WTC11 (cell line): Measurements from ENCODE around the gene SH3BP5L. TPM values are rescaled to one million over a fixed set of nuclear protein-coding genes. Genes with fewer than 3 reads are reported as not detected.
A peak's percentile ranks its signal among the peaks of the same experiment; 100 is the strongest.

ENCODE experiments used
- ATAC-seq: fragments of 200-7000 bp; cut with Tn5 transposase; 2 replicates; pipeline ENCODE4 v1.10.0; 2021; ENCODE audit warnings: mild to moderate bottlenecking, moderate library complexity
- CTCF ChIA-PET: fragments of 300-600 bp; sonication (Branson Sonifier 250); formaldehyde crosslinking; loops from one replicate; lab custom pipeline; 2021; ENCODE audit warnings: antibody characterized with exemption; lab: Charles Lee
- POLR2A ChIA-PET: fragments of 350-600 bp; sonication (Branson Sonifier 250); formaldehyde crosslinking; loops from one replicate; lab custom pipeline; 2021; ENCODE audit warnings: antibody characterized with exemption; lab: Charles Lee
- DNase-seq: peaks from one replicate; pipeline ENCODE4 v3.0.0; 2021; ENCODE audit warnings: low spot score
- H3K27ac Mint-ChIP-seq: 2 replicates; pipeline ENCODE4 v1.8.0; 2021; ENCODE audit warnings: mixed read lengths
- H3K27me3 Mint-ChIP-seq: 2 replicates; pipeline ENCODE4 v1.8.0; 2021; ENCODE audit warnings: low read depth, mild to moderate bottlenecking, moderate library complexity, mixed read lengths
- H3K36me3 Mint-ChIP-seq: 2 replicates; pipeline ENCODE4 v1.8.0; 2021; ENCODE audit warnings: mixed read lengths
- H3K4me1 Mint-ChIP-seq: 2 replicates; pipeline ENCODE4 v1.8.0; 2022; ENCODE audit warnings: mixed read lengths
- H3K4me3 Mint-ChIP-seq: 2 replicates; pipeline ENCODE4 v1.8.0; 2021; ENCODE audit warnings: mild to moderate bottlenecking, moderate library complexity, mixed read lengths
- H3K9me3 Mint-ChIP-seq: 2 replicates; pipeline ENCODE4 v1.8.0; 2021; ENCODE audit warnings: mixed read lengths
- ATF1 ChIP-seq: sonication (generic); formaldehyde crosslinking; IDR thresholded peaks from 2 replicates; pipeline ENCODE4 v1.8.1; 2023; ENCODE audit warnings: mild to moderate bottlenecking, moderate library complexity, missing genetic modification reagents
- CREB1 ChIP-seq: sonication (generic); formaldehyde crosslinking; IDR thresholded peaks from 2 replicates; pipeline ENCODE4 v1.8.0; 2023; ENCODE audit warnings: mild to moderate bottlenecking, missing genetic modification reagents
- ERG ChIP-seq: fragments of 250-450 bp; sonication (Bioruptor Pico); IDR thresholded peaks from 2 replicates; pipeline ENCODE4 v1.8.0; 2021; ENCODE audit warnings: mild to moderate bottlenecking
- ESRRA ChIP-seq: sonication (generic); formaldehyde crosslinking; IDR thresholded peaks from 2 replicates; pipeline ENCODE4 v1.8.1; 2022; ENCODE audit warnings: mild to moderate bottlenecking, missing genetic modification reagents, borderline replicate concordance
- ETV6 ChIP-seq: sonication (generic); formaldehyde crosslinking; IDR thresholded peaks from 2 replicates; pipeline ENCODE4 v1.8.1; 2022; ENCODE audit warnings: mild to moderate bottlenecking, missing genetic modification reagents
- FOXJ3 ChIP-seq: sonication (generic); formaldehyde crosslinking; IDR thresholded peaks from 2 replicates; pipeline ENCODE4 v1.9.0; 2021; ENCODE audit warnings: missing genetic modification reagents, mild to moderate bottlenecking, borderline replicate concordance
- GABPB1 ChIP-seq: sonication (generic); formaldehyde crosslinking; IDR thresholded peaks from 2 replicates; pipeline ENCODE4 v1.8.1; 2023; ENCODE audit warnings: mild to moderate bottlenecking, missing genetic modification reagents
- GRHL2 ChIP-seq: fragments of 250-450 bp; sonication (Bioruptor Pico); IDR thresholded peaks from 2 replicates; pipeline ENCODE4 v1.8.0; 2022; ENCODE audit warnings: mild to moderate bottlenecking, moderate library complexity; ENCODE audit not compliant: insufficient replicate concordance, severe bottlenecking
- MAX ChIP-seq: sonication (generic); formaldehyde crosslinking; IDR thresholded peaks from 2 replicates; pipeline ENCODE4 v1.8.0; 2022; ENCODE audit warnings: mild to moderate bottlenecking, missing genetic modification reagents
- MXD4 ChIP-seq: fragments of 250-450 bp; sonication (Bioruptor Pico); IDR thresholded peaks from 2 replicates; pipeline ENCODE4 v1.8.0; 2021; ENCODE audit warnings: mild to moderate bottlenecking, moderate library complexity, borderline replicate concordance
- NFATC4 ChIP-seq: fragments of 250-450 bp; sonication (Bioruptor Pico); IDR thresholded peaks from 2 replicates; pipeline ENCODE4 v1.9.0; 2021; ENCODE audit warnings: mild to moderate bottlenecking
- NFYB ChIP-seq: sonication (generic); formaldehyde crosslinking; conservative IDR thresholded peaks from 2 replicates; pipeline ENCODE4 v1.8.0; 2022; ENCODE audit warnings: low read depth, missing genetic modification reagents
- NR1H2 ChIP-seq: sonication (generic); formaldehyde crosslinking; IDR thresholded peaks from 2 replicates; pipeline ENCODE4 v1.9.0; 2021; ENCODE audit warnings: mild to moderate bottlenecking, moderate library complexity, missing genetic modification reagents
- NR3C1 ChIP-seq: sonication (generic); formaldehyde crosslinking; conservative IDR thresholded peaks from 2 replicates; pipeline ENCODE4 v1.8.1; 2023; ENCODE audit warnings: low read depth, mild to moderate bottlenecking, missing genetic modification reagents
- TEAD1 ChIP-seq: sonication (generic); formaldehyde crosslinking; IDR thresholded peaks from 2 replicates; pipeline ENCODE4 v1.8.0; 2022; ENCODE audit warnings: mild to moderate bottlenecking, missing genetic modification reagents
- ZNF232 ChIP-seq: sonication (generic); formaldehyde crosslinking; IDR thresholded peaks from 2 replicates; pipeline ENCODE4 v1.8.0; 2022; ENCODE audit warnings: mild to moderate bottlenecking, missing genetic modification reagents
- ZNF317 ChIP-seq: sonication (generic); formaldehyde crosslinking; IDR thresholded peaks from 2 replicates; pipeline ENCODE4 v1.8.1; 2023; ENCODE audit warnings: low read depth, mild to moderate bottlenecking, moderate library complexity, missing genetic modification reagents, borderline replicate concordance
- ZNF671 ChIP-seq: fragments of 250-450 bp; sonication (Bioruptor Pico); IDR thresholded peaks from 2 replicates; pipeline ENCODE4 v1.8.0; 2021; ENCODE audit warnings: mild to moderate bottlenecking
- total RNA-seq: library from RNA; stranded (reverse); gene quantifications from 3 replicates; pipeline ENCODE4 v1.2.3, GENCODE V29; 2021
- TF ChIP-seq, protein P1 (sequence below): sonication (generic); formaldehyde crosslinking; IDR thresholded peaks from 2 replicates; pipeline ENCODE4 v1.8.1; 2023; ENCODE audit warnings: mild to moderate bottlenecking, missing genetic modification reagents
- TF ChIP-seq, protein P2 (sequence below): sonication (generic); formaldehyde crosslinking; IDR thresholded peaks from 2 replicates; pipeline ENCODE4 v1.8.0; 2022; ENCODE audit warnings: mild to moderate bottlenecking, missing genetic modification reagents

The SH3BP5L gene
- total RNA-seq, 1 experiment from 2014 or later: 32.9 TPM

DNA sequence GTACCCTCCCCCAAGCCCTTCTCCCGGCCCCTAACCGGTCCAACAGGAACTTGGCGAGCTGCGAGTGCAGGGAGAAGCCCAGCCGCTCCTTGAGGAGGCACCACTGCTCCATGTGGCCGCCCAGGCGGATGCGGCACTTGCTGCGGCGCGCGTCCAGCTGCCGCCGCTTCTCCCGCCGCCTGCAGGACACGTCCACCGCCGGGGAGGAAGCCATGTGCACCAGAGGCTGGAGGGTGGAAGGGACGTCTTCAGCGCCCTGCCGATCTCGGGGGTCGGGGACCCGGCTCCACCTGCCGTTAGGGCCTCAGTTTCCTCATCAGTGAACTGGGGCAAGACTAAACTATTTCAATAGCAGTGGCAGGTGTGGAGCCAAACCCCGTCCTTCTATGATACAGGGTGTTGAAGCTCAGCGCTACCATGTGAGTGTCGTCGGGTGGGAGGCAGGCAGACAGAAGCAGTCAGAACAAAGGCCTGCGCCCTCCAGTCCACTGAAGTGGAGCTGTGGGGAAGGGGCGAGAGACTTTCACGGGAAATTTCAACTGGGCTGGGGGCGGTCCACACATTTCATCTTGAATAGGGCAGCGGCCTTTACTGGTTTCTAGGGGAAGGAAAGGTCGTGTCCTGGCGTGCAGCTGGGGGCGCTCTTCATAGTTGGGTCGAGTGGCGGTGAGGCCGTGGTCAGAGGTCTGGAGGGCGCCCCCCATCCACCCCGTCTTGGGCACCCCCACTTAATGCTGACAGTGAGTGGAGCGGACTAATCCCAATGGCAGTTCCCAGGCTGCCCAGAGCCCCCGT, 32.6 kb upstream of the SH3BP5L start (continued):
- no peak for TF ChIP-seq CREB1
- no peak for TF ChIP-seq NR3C1 (CRISPR knock-in tag)
- TF ChIP-seq MXD4: no peak
- no peak for TF ChIP-seq FOXJ3
- no peak for TF ChIP-seq ERG (CRISPR knock-in tag)
- peak; percentile 24; the same call in 1 of the 2 replicates for TF ChIP-seq ESRRA (CRISPR knock-in tag)
- TF ChIP-seq ETV6 (CRISPR knock-in tag): no peak; the same call in 1 of the 2 replicates
- no peak for TF ChIP-seq NR1H2 (CRISPR knock-in tag)
- TF ChIP-seq, protein P1, sequence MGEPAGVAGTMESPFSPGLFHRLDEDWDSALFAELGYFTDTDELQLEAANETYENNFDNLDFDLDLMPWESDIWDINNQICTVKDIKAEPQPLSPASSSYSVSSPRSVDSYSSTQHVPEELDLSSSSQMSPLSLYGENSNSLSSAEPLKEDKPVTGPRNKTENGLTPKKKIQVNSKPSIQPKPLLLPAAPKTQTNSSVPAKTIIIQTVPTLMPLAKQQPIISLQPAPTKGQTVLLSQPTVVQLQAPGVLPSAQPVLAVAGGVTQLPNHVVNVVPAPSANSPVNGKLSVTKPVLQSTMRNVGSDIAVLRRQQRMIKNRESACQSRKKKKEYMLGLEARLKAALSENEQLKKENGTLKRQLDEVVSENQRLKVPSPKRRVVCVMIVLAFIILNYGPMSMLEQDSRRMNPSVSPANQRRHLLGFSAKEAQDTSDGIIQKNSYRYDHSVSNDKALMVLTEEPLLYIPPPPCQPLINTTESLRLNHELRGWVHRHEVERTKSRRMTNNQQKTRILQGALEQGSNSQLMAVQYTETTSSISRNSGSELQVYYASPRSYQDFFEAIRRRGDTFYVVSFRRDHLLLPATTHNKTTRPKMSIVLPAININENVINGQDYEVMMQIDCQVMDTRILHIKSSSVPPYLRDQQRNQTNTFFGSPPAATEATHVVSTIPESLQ (CRISPR knock-in tag): no peak
- no peak for TF ChIP-seq ATF1 (CRISPR knock-in tag)
- TF ChIP-seq ZNF671 (CRISPR knock-in tag): no peak
- TF ChIP-seq NFATC4 (CRISPR knock-in tag): no peak
- no peak for TF ChIP-seq TEAD1 (CRISPR knock-in tag)
- TF ChIP-seq, protein P2, sequence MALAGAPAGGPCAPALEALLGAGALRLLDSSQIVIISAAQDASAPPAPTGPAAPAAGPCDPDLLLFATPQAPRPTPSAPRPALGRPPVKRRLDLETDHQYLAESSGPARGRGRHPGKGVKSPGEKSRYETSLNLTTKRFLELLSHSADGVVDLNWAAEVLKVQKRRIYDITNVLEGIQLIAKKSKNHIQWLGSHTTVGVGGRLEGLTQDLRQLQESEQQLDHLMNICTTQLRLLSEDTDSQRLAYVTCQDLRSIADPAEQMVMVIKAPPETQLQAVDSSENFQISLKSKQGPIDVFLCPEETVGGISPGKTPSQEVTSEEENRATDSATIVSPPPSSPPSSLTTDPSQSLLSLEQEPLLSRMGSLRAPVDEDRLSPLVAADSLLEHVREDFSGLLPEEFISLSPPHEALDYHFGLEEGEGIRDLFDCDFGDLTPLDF (CRISPR knock-in tag): no peak
- TF ChIP-seq ZNF317 (CRISPR knock-in tag): no peak

DNA sequence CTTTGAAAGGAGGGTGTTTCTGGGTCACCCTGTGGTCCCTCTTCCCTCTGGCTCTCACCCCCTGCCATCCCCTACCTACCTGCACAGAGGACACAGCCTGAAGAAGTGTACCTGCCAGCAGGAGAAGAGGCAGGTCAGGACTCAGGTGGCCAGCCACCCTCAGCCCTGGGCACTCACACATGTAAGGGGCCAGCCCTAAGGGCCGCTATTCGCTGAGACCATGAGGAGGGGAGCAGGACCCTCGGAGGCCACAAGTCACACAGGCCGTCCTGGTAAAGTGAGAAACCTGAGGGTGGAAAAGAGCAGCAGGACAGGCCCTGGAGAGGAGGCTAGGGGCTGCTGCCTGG, 32.0 kb upstream of the SH3BP5L start:
- CTCF ChIA-PET: interaction anchor here (0.7 to 3.0 kb wide), 13 partner anchors 10 to 57 kb away, joined by 3 to 40 read pairs (median 7); partner anchors contain the start of genes PGBD2, SH3BP5L and ZNF672
- Mint-ChIP-seq H3K36me3 (peaks cover 8% of the 10 kb centered on the region), H3K27ac (no peak overlapping the region; the same call in 1 of the 2 replicates), H3K4me1 (peaks cover 20% of the 10 kb centered on the region), H3K27me3 (peaks cover 26% of the 10 kb centered on the region), H3K4me3 (peak overlapping the region; percentile 88), H3K9me3 (peaks cover 3% of the 10 kb centered on the region)
- POLR2A ChIA-PET: interaction anchor here (1.3 to 2.5 kb wide), 6 partner anchors 11 to 49 kb away, joined by 3 to 20 read pairs (median 12); partner anchors contain the start of genes PGBD2, SH3BP5L and ZNF672
- DNase-seq: no peak
- 0 out of 2 replicates have a peak, but pooled peaks have one; percentile 11 for TF ChIP-seq ZNF232 (CRISPR knock-in tag)
- no peak for TF ChIP-seq GRHL2
- TF ChIP-seq MAX (CRISPR knock-in tag): no peak
- no peak for ATAC-seq

DNA sequence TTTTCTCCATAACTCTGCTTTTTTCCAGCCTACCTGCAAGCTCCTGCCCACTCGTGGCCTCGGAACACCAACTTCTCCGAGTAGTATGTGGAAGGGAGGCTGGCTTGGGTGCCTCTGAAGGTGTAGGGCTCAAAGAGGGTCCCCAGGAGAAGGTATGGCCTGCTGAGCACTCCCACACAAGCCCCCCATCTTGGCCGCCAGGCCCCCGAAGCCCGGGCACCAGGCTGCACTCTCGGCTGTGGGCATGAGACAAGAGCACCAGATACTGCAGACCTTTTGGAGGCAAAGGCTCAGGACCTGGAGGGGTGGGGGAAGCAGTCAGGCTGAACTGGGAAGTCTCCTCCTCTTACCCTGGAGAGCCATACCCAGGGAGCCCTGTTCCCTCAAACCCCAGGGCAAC, 31.5 kb upstream of the SH3BP5L start:
- H3K27ac Mint-ChIP-seq: no peak overlapping the region; the same call in 1 of the 2 replicates
- ChIA-PET CTCF (interaction anchor here (2.4 to 3.0 kb wide), 2 partner anchors 45 to 49 kb away, joined by 7 to 24 read pairs; partner anchors contain the start of gene PGBD2), POLR2A (no interaction called here)
- no peak for DNase-seq
- peaks cover 21% of the 10 kb centered on the region for H3K27me3 Mint-ChIP-seq
- ATAC-seq: no peak
- H3K4me1 Mint-ChIP-seq: peaks cover 16% of the 10 kb centered on the region
- H3K4me3 Mint-ChIP-seq: peak overlapping the region; percentile 88
- peaks cover 3% of the 10 kb centered on the region for H3K9me3 Mint-ChIP-seq
- H3K36me3 Mint-ChIP-seq: peaks cover 8% of the 10 kb centered on the region
- TF ChIP-seq GABPB1: no peak
- TF ChIP-seq, protein P2 (CRISPR knock-in tag): no peak
- TF ChIP-seq NR1H2 (CRISPR knock-in tag): no peak
- no peak for TF ChIP-seq ESRRA (CRISPR knock-in tag)
- no peak for TF ChIP-seq NFYB (CRISPR knock-in tag)
